Vagina (tissue), 2 donors: ENCODE results near the gene NFYC.
A peak's percentile ranks its signal among the peaks of the same experiment; 100 is the strongest.

Experiments
- CTCF ChIP-seq, 3 experiments: fragments of 450-650 bp in 2 of 3; fragments of 200-600 bp in 1 of 3; sonication (generic) in 1 of 3; IDR thresholded peaks; one replicate each; pipeline ENCODE4 v1.5.1; 2017 to 2019; ENCODE audit warnings: antibody characterized with exemption in 3 of 3, mild to moderate bottlenecking in 2 of 3, moderate library complexity in 2 of 3
- POLR2A ChIP-seq, 2 donors: fragments of 450-650 bp; IDR thresholded peaks; one replicate each; pipeline ENCODE4 v1.6.1; 2017; ENCODE audit warnings: antibody characterized with exemption in 2 of 2, mild to moderate bottlenecking in 2 of 2, moderate library complexity in 2 of 2

DNA sequence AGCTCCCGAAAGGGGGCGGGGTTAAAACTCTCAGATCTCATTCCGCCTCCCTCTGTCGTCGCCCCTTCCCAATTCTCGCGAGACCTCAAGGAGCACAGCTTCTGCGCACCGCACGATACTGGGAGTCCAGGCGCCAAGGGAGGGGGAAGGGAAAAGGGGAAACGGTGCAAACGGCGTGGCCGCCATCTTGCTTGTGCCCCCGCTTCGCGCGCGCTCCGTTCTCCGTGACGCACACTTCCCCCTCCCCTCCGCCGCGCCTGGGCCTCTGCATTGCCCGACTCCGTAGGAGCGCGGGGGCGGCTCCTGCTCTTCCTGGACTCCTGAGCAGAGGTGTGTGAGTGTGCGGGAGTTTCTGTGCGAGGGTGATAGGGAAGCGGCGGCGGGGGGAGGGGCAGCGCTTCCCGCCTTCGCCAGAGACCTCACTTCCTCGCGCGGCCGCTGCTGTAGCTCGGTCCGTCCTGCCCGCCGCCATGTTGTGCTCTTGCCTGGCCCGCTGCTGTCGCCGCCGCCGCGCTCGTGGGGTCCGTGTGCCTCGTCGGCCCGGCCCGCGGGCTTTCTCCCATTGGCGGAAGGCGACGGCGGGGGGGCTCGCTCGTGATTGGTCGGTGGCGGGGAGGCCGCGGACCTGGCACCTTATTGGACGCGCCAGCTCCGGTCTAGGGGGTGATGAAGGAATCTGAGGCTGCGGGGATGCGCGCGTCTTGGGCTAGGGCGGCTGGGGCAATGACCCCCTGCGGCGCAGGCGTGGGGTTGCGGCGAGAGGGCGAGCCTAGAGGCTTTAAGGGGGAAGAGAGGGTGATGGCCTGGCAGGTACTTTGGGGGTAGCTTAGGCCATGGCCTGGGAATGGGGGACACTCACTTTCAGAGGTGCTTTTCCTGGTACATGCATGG, at the start of gene NFYC:
- TF ChIP-seq CTCF (IDR thresholded peaks at IDR 0.05) (peak in 1 of 3 experiments; percentile 4), POLR2A (IDR thresholded peaks at IDR 0.05) (peak; percentile 15 to 90)
